ENCODE results near the gene TCTN1.
"Not testable (repeated sequence)": the region's sequence is repeated elsewhere in the genome, so short reads cannot be mapped to it uniquely, and the experiment has no call there.

Gene TCTN1

GRCh38 chr12:110613771-110614684 is at the start of gene TCTN1:
TCTN1 (plus strand) TSS chr12:110614129; CDS start chr12:110614183, 54 bp downstream.
- DNase-seq = peak; percentile 84

DNA sequence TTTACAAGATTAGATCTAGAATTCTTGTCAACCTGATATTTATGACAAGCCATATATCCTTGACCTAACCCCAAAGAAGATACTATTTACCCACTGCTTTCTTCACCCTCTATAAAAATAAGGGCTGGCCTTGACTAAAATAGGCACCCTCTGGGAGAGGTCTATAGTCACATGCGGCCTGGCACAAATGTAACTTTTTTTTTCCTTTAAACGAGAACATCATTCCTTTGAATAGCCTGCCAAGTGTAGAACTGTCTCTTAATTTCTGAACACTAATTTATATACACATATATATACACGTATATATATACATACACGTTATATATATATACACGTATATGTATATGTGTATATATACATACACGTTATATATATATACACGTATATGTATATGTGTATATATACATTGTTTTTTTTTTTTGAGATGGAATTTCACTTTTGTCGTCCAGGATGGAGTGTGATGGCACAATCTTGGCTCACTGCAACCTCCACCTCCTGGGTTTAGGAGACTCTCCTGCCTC is 49.4 kb upstream of the TCTN1 start:
- no peak for DNase-seq

DNA sequence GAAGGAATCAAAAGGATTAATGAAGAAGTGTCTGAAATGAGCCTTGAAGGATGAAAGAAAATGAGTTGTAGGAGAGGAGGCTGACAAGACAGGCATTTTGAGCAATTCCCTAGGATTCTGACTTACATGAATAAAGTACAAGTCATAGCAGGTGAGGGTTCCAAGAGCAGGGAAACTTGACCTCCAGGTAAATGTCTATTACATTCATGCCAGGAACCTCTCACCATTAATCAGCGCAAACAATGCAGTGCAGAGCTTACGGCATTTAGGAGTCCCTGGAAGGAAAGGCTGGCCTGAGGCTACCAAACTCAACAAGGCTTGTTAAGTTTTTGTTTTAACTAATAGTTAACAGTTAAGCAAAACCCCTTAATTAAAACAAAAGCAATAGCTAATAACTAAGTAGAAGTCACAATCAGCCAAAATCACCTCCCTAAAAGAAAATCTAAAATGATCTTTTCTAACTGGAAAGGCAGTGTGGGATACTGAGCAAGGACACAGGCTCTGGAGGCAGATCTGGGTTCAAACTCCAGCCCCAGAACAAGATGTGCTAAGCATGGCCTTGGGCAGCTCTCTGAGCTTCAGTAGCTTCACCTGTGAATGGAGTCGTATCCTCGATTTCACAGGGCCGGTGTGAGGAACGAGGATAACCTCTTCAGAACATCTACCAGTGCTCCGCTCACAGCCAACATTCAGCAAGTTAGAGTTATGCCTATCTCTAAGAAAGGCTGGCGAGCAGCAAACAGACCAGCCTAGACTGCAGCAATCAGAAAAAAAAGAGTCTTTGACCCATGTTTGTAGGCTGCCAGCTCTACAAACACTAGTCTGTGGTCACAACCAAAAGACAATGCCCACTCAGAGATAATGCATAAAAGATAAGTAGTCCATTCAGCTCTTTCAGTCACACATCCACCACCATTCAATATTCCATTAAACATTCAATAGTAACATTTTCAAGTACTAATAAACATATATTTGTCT is 47.7 kb upstream of the TCTN1 start:
- no peak for DNase-seq

DNA sequence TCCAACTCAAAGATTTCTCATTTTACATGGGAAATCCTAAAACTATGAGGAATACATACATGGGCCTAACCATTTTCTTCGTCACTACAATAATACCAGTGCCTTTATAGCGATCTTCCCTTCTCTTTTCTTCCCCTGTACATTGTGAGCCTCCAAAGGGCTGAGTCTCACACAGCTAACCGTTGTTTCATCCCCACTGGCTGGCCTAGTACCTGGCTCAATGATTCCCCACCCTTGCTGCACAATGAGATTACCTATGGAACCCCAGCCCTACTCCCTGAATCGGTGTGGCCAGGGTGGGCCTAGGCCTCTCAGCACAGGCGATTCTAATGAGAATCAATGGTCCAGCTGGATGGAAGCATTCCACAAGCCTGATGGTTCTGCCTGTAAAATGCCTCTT is 46.9 kb upstream of the TCTN1 start:
- no peak for DNase-seq

GRCh38 chr12:110568752-110569151 is 45.2 kb upstream of the TCTN1 start:
- no peak for DNase-seq

DNA sequence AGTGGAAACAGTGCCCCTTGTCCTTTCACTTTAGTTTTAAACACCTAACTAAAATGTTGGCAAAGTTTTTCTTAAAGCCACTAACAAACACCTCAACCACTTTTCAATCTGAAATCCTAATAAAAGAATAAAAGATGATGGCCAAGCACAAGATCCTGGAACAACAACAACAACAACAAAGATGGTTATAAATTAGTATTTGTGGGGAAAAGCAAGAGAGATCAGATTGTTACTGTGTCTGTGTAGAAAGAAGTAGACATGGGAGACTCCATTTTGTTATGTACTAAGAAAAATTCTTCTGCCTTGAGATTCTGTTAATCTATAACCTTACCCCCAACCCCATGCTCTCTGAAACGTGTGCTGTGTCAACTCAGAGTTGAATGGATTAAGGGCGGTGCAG is 44.1 kb upstream of the TCTN1 start:
- not testable (repeated sequence) for DNase-seq

DNA sequence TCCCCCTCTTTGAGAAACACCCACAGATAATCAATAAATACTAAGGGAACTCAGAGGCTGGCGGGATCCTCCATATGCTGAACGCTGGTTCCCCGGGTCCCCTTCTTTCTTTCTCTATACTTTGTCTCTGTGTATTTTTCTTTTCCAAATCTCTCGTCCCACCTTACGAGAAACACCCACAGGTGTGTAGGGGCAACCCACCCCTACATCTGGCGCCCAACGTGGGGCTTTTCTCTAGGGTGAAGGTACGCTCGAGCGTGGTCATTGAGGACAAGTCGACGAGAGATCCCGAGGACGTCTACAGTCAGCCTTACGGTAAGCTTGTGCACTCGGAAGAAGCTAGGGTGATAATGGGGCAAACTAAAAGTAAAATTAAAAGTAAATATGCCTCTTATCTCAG is 43.1 kb upstream of the TCTN1 start:
- DNase-seq = not testable (repeated sequence)

DNA sequence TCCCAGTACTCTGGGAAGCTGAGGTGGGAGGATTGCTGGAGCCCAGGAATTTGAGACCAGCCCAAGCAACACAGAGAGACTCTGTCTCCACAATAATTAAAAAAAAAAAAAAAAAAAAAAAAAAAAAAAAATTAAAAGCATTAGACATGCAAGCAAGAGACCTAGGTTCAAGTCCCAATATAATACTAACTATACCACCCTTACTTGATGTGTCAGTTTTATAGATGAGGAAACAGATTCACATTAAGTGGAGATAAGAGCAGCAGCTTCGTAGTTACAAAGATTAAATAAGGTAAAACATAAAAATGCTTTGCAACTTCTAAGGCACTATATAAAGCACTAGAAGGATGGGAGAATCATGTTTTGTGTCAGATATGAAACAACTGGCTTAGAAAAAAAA is 39.9 kb upstream of the TCTN1 start:
- DNase-seq = no peak

DNA sequence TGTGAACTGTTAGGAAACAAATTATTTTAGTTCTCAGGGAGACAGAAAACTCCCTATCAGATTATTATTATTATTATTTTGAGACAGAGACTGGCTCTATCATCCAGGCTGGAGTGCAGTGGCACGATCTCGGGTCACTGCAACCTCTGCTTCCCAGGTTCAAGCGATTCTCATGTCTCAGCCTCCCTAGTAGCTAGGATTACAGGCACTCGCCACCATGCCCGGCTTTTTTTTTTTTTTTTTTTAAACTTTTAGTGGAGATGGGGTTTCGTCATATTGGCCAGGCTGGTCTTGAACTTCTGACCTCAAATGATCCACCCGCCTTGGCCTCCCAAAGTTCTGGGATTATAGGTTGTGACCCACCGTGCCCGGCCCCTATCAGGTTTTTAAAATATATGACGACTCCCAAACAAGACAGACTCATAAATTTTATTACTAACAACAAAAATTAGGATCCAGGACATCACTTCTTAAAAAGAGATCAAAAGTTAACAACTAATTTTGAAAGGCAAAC is 39.2 kb upstream of the TCTN1 start:
- DNase-seq = not testable (repeated sequence)

DNA sequence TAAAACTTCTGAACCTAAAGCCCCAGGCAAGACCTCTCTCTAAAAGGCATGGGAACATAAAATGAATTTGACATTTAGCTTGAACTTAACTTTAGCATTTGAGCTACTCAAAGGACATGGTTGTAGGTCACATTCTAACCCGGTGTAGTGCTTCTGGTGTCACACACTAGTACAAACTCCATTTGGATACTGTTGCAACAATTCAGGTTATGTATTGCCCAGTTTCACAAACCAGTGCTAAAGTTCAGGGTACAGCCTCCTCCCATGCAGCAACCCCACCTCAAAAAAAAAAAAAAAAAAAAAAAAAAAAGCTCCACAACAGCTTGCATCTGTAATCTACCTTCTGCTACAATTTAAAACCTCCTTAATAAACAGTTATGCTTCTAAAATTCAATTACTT is 38.6 kb upstream of the TCTN1 start:
- no peak for DNase-seq

DNA sequence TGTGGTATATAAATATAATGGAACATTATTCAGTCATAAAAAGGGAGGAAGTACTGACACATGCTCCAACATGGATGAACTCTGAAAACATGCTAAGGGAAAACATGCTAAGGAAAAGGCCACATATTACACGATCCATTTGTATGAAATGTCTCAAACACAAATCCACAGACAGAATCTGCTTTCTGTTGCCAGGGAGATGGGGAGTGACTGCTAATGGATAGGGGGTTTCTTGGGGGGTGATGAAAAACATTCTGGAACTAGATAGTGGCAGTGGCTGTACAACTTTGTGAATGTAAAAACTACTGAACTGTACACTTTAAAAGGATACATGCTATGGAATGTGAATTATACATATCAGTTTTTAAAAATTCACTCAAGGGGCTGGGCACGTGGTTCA is 37.4 kb upstream of the TCTN1 start:
- no peak for DNase-seq

GRCh38 chr12:110577864-110578693 is 35.9 kb upstream of the TCTN1 start:
- no peak for DNase-seq

- DNase-seq = no peak
These were observed 35.0 kb upstream of the TCTN1 start for GRCh38 chr12:110578694-110579534.

GRCh38 chr12:110579535-110580253 is 34.2 kb upstream of the TCTN1 start:
- DNase-seq = no peak

GRCh38 chr12:110581931-110582275 is 32.0 kb upstream of the TCTN1 start:
- no peak for DNase-seq

GRCh38 chr12:110582276-110583136 is 31.4 kb upstream of the TCTN1 start:
- DNase-seq = no peak

DNA sequence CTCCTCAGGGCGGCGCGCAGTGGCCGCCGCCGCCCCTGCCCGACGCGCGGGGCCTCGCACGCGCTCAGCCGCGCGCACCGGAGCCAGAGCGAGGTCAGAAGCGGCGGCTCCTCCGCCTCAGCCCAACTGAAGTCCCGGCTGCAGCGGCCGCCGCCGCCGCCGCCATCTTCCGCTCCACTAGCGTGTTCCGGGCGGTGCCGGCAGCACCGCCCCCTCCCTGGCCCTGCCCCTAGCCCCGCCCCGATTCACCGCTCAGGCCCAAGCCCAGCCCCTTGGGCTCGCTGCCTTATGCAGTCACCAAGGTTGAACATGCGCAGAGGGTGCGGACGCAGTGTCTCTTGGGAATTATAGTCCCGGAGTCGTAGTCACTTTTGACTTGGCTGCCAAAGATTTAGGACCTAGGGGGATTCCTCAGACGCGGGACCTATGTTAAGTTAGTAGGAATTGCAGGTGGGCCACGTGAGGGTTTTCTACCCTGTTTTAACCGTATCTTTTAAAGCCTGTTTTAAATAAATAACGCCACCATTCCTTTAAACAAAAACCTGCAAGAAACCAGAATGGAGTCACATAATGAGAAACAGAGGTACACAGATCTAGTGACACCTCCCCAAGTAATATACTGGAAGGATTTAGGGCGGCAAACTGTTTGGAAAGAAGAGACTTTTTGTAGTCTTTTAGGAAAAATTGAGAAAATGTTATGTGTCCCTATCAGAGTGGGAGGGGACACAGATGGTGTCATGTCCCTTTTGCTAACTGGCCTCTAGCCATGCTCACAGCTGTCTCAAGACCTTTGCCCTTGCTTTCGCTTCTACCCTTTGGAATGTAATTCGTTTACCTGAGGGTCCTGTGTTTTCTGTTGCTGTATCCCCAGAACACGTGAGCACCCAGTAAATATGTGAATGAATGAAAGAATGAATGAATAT is 30.5 kb upstream of the TCTN1 start, which contains the start of gene PPTC7:
Gene PPTC7 (minus strand): TSS at position 182 of the 923 bp plus-strand sequence. CDS start 287 bp downstream, outside the sequence.
- peak; percentile 82 for DNase-seq

- peak; percentile 82 for DNase-seq
These were observed 28.6 kb upstream of the TCTN1 start for GRCh38 chr12:110585231-110585799.

All from KG1 (cell line).